ENCODE data around the gene HAPLN3. TPM values are rescaled to one million over a fixed set of nuclear protein-coding genes. Genes with fewer than 3 reads are reported as not detected.

The HAPLN3 gene
- total RNA-seq, 2 donors from 2014 or later, result 1.9 to 3.6 TPM

- Histone ChIP-seq H3K9ac (ENCODE audit: low read depth in 2 of 2, low read length in 2 of 2) (no peak overlapping the region), H3K4me1 (peaks cover 4% of the 10 kb centered on the region), H3K4me3 (no peak overlapping the region), H3K27me3 (no peaks in the 10 kb centered on the region), H3K27ac (no peak overlapping the region), H3K36me3 (no peaks in the 10 kb centered on the region), H3K9me3 (no peaks in the 10 kb centered on the region)
- intact Hi-C loops (cut with DNase I), result loop anchor here (5.0 kb wide), 1 partner anchor 268 kb away; no protein-coding TSS in a partner anchor
- no peak for TF ChIP-seq CTCF (IDR thresholded peaks at IDR 0.05)
- no peak for DNase-seq
Observed at GRCh38 chr15:88908697-88909621, 13.6 kb upstream of the HAPLN3 start.

GRCh38 chr15:88908123-88908522 is 12.8 kb upstream of the HAPLN3 start:
- H3K27ac ChIP-seq, result no peak overlapping the region
- intact Hi-C loops (cut with DNase I), result loop anchor here (5.0 kb wide), 1 partner anchor 269 kb away; no protein-coding TSS in a partner anchor
- no peak overlapping the region for H3K4me3 ChIP-seq
- H3K36me3 ChIP-seq, result no peaks in the 10 kb centered on the region
- H3K9me3 ChIP-seq, result no peaks in the 10 kb centered on the region
- no peak for DNase-seq
- H3K4me1 ChIP-seq, result peaks cover 4% of the 10 kb centered on the region
- no peak for TF ChIP-seq CTCF (IDR thresholded peaks at IDR 0.05)
- no peaks in the 10 kb centered on the region for H3K27me3 ChIP-seq
- H3K9ac ChIP-seq (ENCODE audit: low read depth in 2 of 2, low read length in 2 of 2), result no peak overlapping the region

- Histone ChIP-seq H3K27me3 (no peaks in the 10 kb centered on the region), H3K9me3 (no peaks in the 10 kb centered on the region), H3K27ac (no peak overlapping the region), H3K4me1 (peaks cover 4% of the 10 kb centered on the region), H3K4me3 (no peak overlapping the region), H3K36me3 (no peaks in the 10 kb centered on the region), H3K9ac (ENCODE audit: low read depth in 2 of 2, low read length in 2 of 2) (no peak overlapping the region)
- DNase-seq, result no peak
- no peak for TF ChIP-seq CTCF (IDR thresholded peaks at IDR 0.05)
- intact Hi-C loops (cut with DNase I), result loop anchor here (5.0 kb wide), 1 partner anchor 270 kb away; no protein-coding TSS in a partner anchor
Observed at GRCh38 chr15:88907111-88907510, 11.8 kb upstream of the HAPLN3 start.

- Histone ChIP-seq H3K4me1 (peaks cover 4% of the 10 kb centered on the region), H3K9me3 (no peaks in the 10 kb centered on the region), H3K9ac (ENCODE audit: low read depth in 2 of 2, low read length in 2 of 2) (no peak overlapping the region), H3K27ac (no peak overlapping the region), H3K36me3 (no peaks in the 10 kb centered on the region), H3K27me3 (no peaks in the 10 kb centered on the region), H3K4me3 (no peak overlapping the region)
- no peak for DNase-seq
- no peak for TF ChIP-seq CTCF (IDR thresholded peaks at IDR 0.05)
- intact Hi-C loops (cut with DNase I), result loop anchor here (5.0 kb wide), 1 partner anchor 271 kb away; no protein-coding TSS in a partner anchor
Observed at GRCh38 chr15:88906551-88906950, 11.2 kb upstream of the HAPLN3 start.

- no peak overlapping the region for H3K27ac ChIP-seq
- H3K27me3 ChIP-seq, result no peaks in the 10 kb centered on the region
- no peak for DNase-seq
- H3K4me3 ChIP-seq, result no peak overlapping the region
- peaks cover 4% of the 10 kb centered on the region for H3K4me1 ChIP-seq
- no peaks in the 10 kb centered on the region for H3K9me3 ChIP-seq
- no peak overlapping the region for H3K9ac ChIP-seq (ENCODE audit: low read depth in 2 of 2, low read length in 2 of 2)
- intact Hi-C loops (cut with DNase I), result loop anchor here (5.0 kb wide), 1 partner anchor 271 kb away; no protein-coding TSS in a partner anchor
- H3K36me3 ChIP-seq, result no peaks in the 10 kb centered on the region
- no peak for TF ChIP-seq CTCF (IDR thresholded peaks at IDR 0.05)
Observed at GRCh38 chr15:88906130-88906529, 10.8 kb upstream of the HAPLN3 start.
